HL-60 (cell line): Measurements from ENCODE around the gene FALEC.

Experiments
- CTCF ChIP-seq: IDR thresholded peaks from one replicate; pipeline ENCODE4 v1.5.1; 2011; ENCODE audit warnings: low read length, control low read depth, inconsistent platforms; ENCODE audit not compliant: insufficient read depth
- GABPA ChIP-seq: IDR thresholded peaks from 2 replicates; pipeline ENCODE4 v1.6.1; 2012; ENCODE audit warnings: low read depth
- POLR2AphosphoS5 ChIP-seq: IDR thresholded peaks from 2 replicates; pipeline ENCODE4 v1.6.1; 2012; ENCODE audit warnings: low read depth
- REST ChIP-seq: IDR thresholded peaks from 2 replicates; pipeline ENCODE4 v1.6.1; 2012; ENCODE audit warnings: low read depth; ENCODE audit not compliant: insufficient replicate concordance
- SPI1 ChIP-seq: IDR thresholded peaks from 2 replicates; pipeline ENCODE4 v1.6.1; 2012; ENCODE audit warnings: low read depth, mild to moderate bottlenecking, borderline replicate concordance

- TF ChIP-seq CTCF (no peak), REST (no peak), GABPA (no peak), POLR2AphosphoS5 (no peak), SPI1 (no peak)
These were observed 32.7 kb downstream of the FALEC start for GRCh38 chr1:150548324-150548631.
